GM15510 (cell line): ENCODE data around the gene TCN2.

Experiments used
- POLR2A ChIP-seq: IDR thresholded peaks from 3 replicates; pipeline ENCODE4 v1.6.1; 2011; ENCODE audit warnings: borderline replicate concordance; ENCODE audit not compliant: insufficient read length; ENCODE audit errors: extremely low read depth

The TCN2 gene

DNA sequence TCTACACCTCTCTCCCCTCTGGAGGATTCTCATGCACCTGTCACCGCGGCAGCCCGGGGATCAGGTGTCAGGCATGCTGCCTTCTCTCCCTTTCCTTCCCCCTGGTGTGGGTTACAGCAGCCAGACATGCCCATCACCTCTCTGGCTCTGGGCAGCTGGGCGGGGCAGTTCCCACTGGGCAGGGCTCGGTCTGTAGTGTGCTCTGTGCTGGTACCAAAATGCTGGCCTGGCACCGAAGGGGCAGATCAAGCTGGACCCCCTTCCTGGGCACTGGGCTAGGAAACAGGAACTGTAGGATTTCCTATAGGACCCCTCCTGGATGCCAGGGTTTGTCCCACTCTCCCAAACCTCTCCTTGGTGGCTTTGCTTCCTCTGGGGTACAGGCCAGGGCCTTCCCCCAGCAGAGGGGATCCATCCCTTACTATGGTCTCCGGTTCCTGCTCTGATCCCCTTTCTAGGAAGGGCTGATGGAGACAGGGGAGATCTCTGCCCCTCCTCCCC lies 33.3 kb upstream of the TCN2 start:
- TF ChIP-seq POLR2A: no peak

DNA sequence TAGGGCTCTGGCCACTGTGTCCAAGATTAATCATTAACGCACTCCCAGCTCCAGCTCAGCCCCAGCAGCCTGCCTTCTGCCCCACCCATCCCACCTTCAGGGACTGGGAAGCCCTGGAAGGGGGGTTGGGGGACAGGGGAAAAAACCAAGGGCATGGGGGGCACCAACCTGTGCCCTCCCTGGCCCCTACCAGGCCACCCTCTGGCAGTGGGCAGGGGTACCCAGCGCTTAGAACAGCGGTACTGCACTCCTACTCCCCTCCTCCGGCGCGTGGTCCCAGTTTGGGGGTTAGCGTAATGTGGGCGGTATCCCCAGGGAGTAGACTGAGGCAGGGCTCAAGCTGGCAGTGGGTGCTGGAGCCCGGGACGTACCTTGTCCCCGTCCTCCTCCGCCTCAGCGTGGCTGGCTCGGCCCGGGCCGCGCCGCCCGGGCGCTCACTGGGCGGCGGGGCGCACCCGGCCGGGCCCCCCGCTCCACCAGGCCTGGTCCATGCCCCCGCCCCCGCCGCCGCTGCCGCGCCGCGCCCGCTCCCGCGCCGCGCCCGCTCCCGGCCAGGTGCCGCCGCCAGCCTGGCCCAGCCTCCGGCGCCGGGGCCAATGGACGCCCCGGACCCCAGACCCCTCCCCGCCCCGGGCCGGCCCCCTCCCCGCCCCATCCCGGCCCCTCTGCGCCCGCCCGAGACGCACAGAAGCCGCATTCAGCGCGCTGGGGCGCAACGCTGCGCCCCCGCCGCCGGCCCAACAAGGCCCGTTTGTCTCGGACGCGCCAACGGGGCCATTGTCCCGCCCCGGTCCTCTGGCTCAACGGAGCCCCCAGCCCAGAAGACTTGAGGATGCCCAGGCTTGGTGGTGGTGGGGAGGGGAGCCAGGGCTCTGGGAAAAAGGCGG lies 32.6 kb upstream of the TCN2 start, which contains the start of gene GAL3ST1:
GAL3ST1 (minus strand) TSS at position 571 of the 887 bp plus-strand sequence. CDS start 17,273 bp downstream, outside the sequence.
- no peak for TF ChIP-seq POLR2A

GRCh38 chr22:30574997-30575671 lies 31.8 kb upstream of the TCN2 start:
- no peak for TF ChIP-seq POLR2A

- no peak for TF ChIP-seq POLR2A
Measured at GRCh38 chr22:30575859-30576258, 31.1 kb upstream of the TCN2 start.

- no peak for TF ChIP-seq POLR2A
Measured at GRCh38 chr22:30578481-30578880, 28.5 kb upstream of the TCN2 start.

GRCh38 chr22:30580896-30581295 lies 26.1 kb upstream of the TCN2 start:
- no peak for TF ChIP-seq POLR2A

GRCh38 chr22:30582051-30582450 lies 24.9 kb upstream of the TCN2 start:
- TF ChIP-seq POLR2A: no peak

GRCh38 chr22:30582788-30583545 lies 24.0 kb upstream of the TCN2 start:
- TF ChIP-seq POLR2A: no peak

DNA sequence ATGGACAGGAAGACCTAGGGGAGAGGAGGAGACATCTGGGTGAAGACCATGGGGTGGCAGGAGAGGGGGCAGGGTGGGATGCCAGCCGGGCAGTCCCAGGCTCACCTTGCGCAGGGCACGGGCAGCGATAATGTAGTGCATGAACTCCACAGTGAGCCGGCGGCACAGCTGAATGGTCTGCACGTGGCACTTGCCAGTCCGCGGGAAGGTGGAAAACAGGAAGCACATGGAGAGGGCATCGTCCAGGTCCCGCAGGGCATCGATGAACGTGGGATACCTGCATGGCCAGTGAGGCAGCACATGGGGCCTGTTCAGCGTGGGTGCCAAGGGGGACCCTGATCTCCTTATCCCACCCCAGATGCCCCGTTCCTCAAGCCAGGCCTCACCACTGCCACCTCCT lies 22.5 kb upstream of the TCN2 start:
- TF ChIP-seq POLR2A: no peak

DNA sequence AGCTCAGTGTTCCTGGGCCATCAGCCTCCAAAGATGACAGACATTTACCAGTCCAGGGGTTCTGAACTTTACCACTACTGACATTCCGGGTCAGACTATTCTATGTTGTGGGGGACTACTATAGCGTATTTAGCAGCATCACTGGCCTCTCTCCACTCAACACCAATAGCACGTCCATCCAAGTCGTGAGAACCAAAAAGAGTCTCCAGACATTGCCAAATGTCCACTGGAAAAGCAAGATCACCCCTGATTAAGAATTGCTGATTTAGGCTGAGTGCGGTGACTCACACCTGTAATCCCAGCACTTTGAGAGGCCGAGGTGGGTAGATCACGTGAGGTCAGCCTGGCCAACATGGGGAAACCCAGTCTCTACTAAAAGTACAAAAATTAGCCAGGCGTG lies 20.6 kb upstream of the TCN2 start:
- no peak for TF ChIP-seq POLR2A

DNA sequence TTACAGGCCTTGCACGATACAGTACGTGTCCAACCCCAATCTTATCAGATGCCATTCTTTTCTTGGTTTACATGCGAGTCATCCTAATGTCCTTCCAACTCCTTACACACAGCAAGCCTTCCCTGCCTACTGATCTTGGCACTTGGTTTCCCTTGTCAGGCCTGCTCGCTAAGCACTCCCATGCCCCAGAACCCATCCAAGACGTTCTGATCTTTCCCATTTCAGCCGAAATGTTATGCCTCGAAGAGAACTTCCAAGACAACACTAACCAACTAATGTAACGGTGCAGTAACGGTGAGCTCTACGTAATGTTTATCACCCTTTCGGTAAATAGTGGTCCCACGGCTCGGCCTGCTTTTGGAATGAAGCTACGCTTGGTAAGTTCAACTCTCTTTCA lies 15.8 kb upstream of the TCN2 start:
- TF ChIP-seq POLR2A: no peak

GRCh38 chr22:30591588-30592359 lies 15.2 kb upstream of the TCN2 start, which contains the start of gene PES1:
Gene PES1, minus strand, starts transcription at chr22:30591910. Its CDS starts 77 bp downstream, at chr22:30591833.
- peak; percentile 50 for TF ChIP-seq POLR2A

DNA sequence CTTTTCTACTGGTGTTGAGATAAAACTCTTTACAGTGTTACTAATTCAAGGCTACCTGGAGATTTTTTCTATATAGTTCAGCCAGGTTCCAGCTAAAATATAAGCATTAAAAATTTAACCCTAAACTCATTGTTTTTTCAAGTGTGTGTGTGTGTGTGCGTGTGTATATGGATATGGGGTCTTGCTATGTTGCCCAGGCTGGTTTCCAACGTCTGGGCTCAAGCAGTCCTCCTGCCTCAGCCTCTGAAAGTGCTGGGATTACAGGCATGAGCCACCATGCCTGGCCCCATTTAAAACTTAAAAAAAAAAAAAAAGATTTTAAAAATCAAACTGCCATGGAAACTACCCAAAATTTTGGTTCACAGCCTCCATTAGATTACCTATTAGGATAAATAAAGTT lies 10.8 kb upstream of the TCN2 start:
- no peak for TF ChIP-seq POLR2A

DNA sequence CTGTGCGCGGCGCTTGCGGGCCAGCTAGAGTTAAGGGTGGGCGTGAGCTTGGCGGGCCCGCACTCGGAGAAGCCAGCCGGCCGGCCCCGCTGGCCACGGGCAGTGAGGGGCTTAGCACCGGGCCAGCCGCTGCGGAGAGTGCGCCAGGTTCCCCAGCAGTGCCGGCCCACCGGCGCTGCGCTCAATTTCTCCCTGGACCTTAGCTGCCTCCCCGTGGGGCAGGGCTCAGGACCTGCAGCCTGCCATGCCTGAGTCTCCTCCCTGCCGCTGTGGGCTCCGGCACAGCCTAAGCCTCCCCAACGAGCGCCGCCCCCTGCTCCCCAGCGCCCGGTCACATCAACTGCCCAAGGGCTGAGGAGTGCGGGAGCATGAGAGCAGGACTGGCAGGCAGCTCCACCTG lies 10.1 kb upstream of the TCN2 start:
- no peak for TF ChIP-seq POLR2A
